ENCODE results near the gene KCNIP4.

Gene KCNIP4

GRCh38 chr4:21953653-21954052 lies 5.1 kb upstream of the KCNIP4 start:
- no peak overlapping the region for H3K27ac Mint-ChIP-seq
- H3K36me3 Mint-ChIP-seq (ENCODE audit: low read depth): no peaks in the 10 kb centered on the region
- no peaks in the 10 kb centered on the region for H3K9me3 Mint-ChIP-seq
- no peak for ATAC-seq
- H3K27me3 Mint-ChIP-seq: peaks cover 12% of the 10 kb centered on the region
- DNase-seq: no peak
- H3K4me3 Mint-ChIP-seq: no peak overlapping the region
- no peaks in the 10 kb centered on the region for H3K4me1 Mint-ChIP-seq

- Mint-ChIP-seq H3K4me1 (no peaks in the 10 kb centered on the region), H3K27ac (no peak overlapping the region), H3K9me3 (no peaks in the 10 kb centered on the region), H3K36me3 (ENCODE audit: low read depth) (no peaks in the 10 kb centered on the region), H3K4me3 (no peak overlapping the region), H3K27me3 (peaks cover 20% of the 10 kb centered on the region)
- no peak for ATAC-seq
- DNase-seq: no peak
Measured at GRCh38 chr4:21952549-21952948, 4.0 kb upstream of the KCNIP4 start.

GRCh38 chr4:21949073-21949457 lies 493 bp upstream of the KCNIP4 start:
- DNase-seq (no peak), ATAC-seq (no peak)
- Mint-ChIP-seq H3K36me3 (ENCODE audit: low read depth) (no peaks in the 10 kb centered on the region), H3K27ac (no peak overlapping the region), H3K27me3 (peaks cover 30% of the 10 kb centered on the region), H3K4me3 (no peak overlapping the region), H3K9me3 (peaks cover 1% of the 10 kb centered on the region), H3K4me1 (no peaks in the 10 kb centered on the region)

GRCh38 chr4:21947791-21948346 lies 703 bp downstream of the KCNIP4 start:
- Mint-ChIP-seq H3K4me1 (no peaks in the 10 kb centered on the region), H3K9me3 (peaks cover 4% of the 10 kb centered on the region), H3K27ac (no peak overlapping the region), H3K36me3 (ENCODE audit: low read depth) (no peaks in the 10 kb centered on the region), H3K4me3 (no peak overlapping the region), H3K27me3 (peaks cover 30% of the 10 kb centered on the region)
- DNase-seq: no peak
- ATAC-seq: no peak

- H3K36me3 Mint-ChIP-seq (ENCODE audit: low read depth): no peaks in the 10 kb centered on the region
- ATAC-seq: no peak
- peaks cover 4% of the 10 kb centered on the region for H3K9me3 Mint-ChIP-seq
- DNase-seq: no peak
- no peaks in the 10 kb centered on the region for H3K4me1 Mint-ChIP-seq
- H3K4me3 Mint-ChIP-seq: no peak overlapping the region
- peaks cover 30% of the 10 kb centered on the region for H3K27me3 Mint-ChIP-seq
- H3K27ac Mint-ChIP-seq: no peak overlapping the region
Measured at GRCh38 chr4:21946858-21947257, 1.7 kb downstream of the KCNIP4 start.

- DNase-seq (no peak), ATAC-seq (no peak)
- H3K4me1 Mint-ChIP-seq: no peaks in the 10 kb centered on the region
- no peak overlapping the region for H3K4me3 Mint-ChIP-seq
- no peaks in the 10 kb centered on the region for H3K27me3 Mint-ChIP-seq
- no peaks in the 10 kb centered on the region for H3K9me3 Mint-ChIP-seq
- no peak overlapping the region for H3K27ac Mint-ChIP-seq
- H3K36me3 Mint-ChIP-seq (ENCODE audit: low read depth): no peaks in the 10 kb centered on the region
Measured at GRCh38 chr4:21921526-21922180, 26.9 kb downstream of the KCNIP4 start.

DNA sequence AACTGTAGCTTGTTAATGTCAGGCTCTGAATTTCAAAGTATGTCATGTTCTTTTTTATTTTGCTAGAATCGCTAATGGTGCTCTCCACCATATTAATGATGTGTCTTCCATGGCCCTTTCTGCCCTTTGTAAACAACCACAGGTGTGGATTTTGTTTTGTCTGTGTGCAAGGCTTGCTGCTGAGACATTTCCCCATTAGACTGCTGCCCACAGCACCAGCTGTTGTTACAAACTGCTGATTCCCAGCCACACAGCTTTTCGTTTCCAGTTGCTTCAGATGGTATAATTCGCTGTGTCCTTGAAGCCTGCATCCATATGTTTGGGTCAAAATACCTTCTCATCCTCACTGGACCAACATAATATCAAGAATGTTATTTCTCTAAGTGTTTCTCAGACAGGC lies 32.8 kb downstream of the KCNIP4 start:
- Mint-ChIP-seq H3K36me3 (ENCODE audit: low read depth) (no peaks in the 10 kb centered on the region), H3K9me3 (peaks cover 8% of the 10 kb centered on the region), H3K4me3 (no peak overlapping the region), H3K27me3 (no peaks in the 10 kb centered on the region), H3K27ac (no peak overlapping the region), H3K4me1 (no peaks in the 10 kb centered on the region)
- DNase-seq (no peak), ATAC-seq (no peak)

DNA sequence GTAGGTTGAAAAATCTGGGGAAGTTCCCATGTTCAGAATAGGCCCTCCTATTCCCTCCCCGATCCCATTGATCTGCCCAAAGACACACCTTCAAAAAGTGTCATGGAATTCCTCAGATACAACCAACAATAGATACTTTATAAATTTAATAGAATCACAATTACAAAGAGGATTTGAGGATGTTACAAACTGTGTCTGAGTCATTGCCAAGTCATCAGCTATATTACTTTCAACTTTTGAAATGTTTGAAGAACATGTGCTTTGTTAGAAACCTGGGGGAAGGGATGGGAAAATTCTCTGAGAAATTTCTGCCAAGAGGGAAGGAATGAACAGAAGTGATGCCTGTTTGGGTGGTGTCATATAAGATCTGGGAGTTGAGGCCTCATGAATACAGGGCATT lies 46.7 kb downstream of the KCNIP4 start:
- H3K27me3 Mint-ChIP-seq: no peaks in the 10 kb centered on the region
- no peaks in the 10 kb centered on the region for H3K4me1 Mint-ChIP-seq
- no peak overlapping the region for H3K27ac Mint-ChIP-seq
- no peak for DNase-seq
- H3K9me3 Mint-ChIP-seq: peaks cover 15% of the 10 kb centered on the region
- H3K36me3 Mint-ChIP-seq (ENCODE audit: low read depth): no peaks in the 10 kb centered on the region
- ATAC-seq: no peak
- H3K4me3 Mint-ChIP-seq: no peak overlapping the region

GRCh38 chr4:21901281-21901680 lies 47.3 kb downstream of the KCNIP4 start:
- Mint-ChIP-seq H3K27ac (no peak overlapping the region), H3K4me1 (no peaks in the 10 kb centered on the region), H3K36me3 (ENCODE audit: low read depth) (no peaks in the 10 kb centered on the region), H3K27me3 (no peaks in the 10 kb centered on the region), H3K4me3 (no peak overlapping the region), H3K9me3 (peaks cover 15% of the 10 kb centered on the region)
- DNase-seq (no peak), ATAC-seq (no peak)

- DNase-seq (no peak), ATAC-seq (no peak)
- Mint-ChIP-seq H3K4me3 (no peak overlapping the region), H3K9me3 (peaks cover 15% of the 10 kb centered on the region), H3K27me3 (no peaks in the 10 kb centered on the region), H3K4me1 (no peaks in the 10 kb centered on the region), H3K27ac (no peak overlapping the region), H3K36me3 (ENCODE audit: low read depth) (no peaks in the 10 kb centered on the region)
Measured at GRCh38 chr4:21900211-21900610, 48.4 kb downstream of the KCNIP4 start.

DNA sequence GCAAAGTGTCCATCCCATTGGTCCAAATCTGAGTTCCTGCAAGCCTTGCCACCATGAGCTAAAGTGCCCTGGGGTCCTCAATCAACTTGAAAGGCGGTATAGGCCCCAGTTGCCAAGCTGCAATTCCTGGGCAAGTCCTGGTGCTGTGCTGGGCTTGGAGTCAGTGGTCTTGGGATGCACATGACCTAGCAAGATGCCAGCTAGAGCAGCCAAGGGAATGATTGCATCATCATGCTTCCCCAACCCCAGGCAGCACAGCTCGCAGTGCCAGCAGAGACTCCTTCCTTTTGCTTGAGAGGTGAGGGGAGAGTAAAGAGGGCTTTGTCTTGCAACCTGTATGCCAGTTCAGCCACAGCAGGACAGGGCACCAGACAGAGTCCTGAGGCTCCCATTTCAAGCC lies 50.5 kb downstream of the KCNIP4 start:
- H3K9me3 Mint-ChIP-seq: peaks cover 15% of the 10 kb centered on the region
- no peaks in the 10 kb centered on the region for H3K36me3 Mint-ChIP-seq (ENCODE audit: low read depth)
- DNase-seq: no peak
- H3K4me3 Mint-ChIP-seq: no peak overlapping the region
- H3K4me1 Mint-ChIP-seq: no peaks in the 10 kb centered on the region
- ATAC-seq: no peak
- no peaks in the 10 kb centered on the region for H3K27me3 Mint-ChIP-seq
- no peak overlapping the region for H3K27ac Mint-ChIP-seq

- Mint-ChIP-seq H3K27ac (no peak overlapping the region), H3K27me3 (no peaks in the 10 kb centered on the region), H3K9me3 (peaks cover 15% of the 10 kb centered on the region), H3K4me3 (no peak overlapping the region), H3K36me3 (ENCODE audit: low read depth) (no peaks in the 10 kb centered on the region), H3K4me1 (no peaks in the 10 kb centered on the region)
- DNase-seq: no peak
- ATAC-seq: no peak
Measured at GRCh38 chr4:21896767-21897166, 51.8 kb downstream of the KCNIP4 start.

- H3K27ac Mint-ChIP-seq: no peak overlapping the region
- H3K27me3 Mint-ChIP-seq: no peaks in the 10 kb centered on the region
- H3K9me3 Mint-ChIP-seq: peaks cover 9% of the 10 kb centered on the region
- ATAC-seq (no peak), DNase-seq (no peak)
- H3K4me1 Mint-ChIP-seq: peaks cover 4% of the 10 kb centered on the region
- no peak overlapping the region for H3K4me3 Mint-ChIP-seq
- no peaks in the 10 kb centered on the region for H3K36me3 Mint-ChIP-seq (ENCODE audit: low read depth)
Measured at GRCh38 chr4:21893136-21893535, 55.4 kb downstream of the KCNIP4 start.

GRCh38 chr4:21890231-21890630 lies 58.3 kb downstream of the KCNIP4 start:
- H3K27me3 Mint-ChIP-seq: no peaks in the 10 kb centered on the region
- peaks cover 3% of the 10 kb centered on the region for H3K9me3 Mint-ChIP-seq
- DNase-seq: no peak
- no peak overlapping the region for H3K4me3 Mint-ChIP-seq
- no peak for ATAC-seq
- no peaks in the 10 kb centered on the region for H3K36me3 Mint-ChIP-seq (ENCODE audit: low read depth)
- no peak overlapping the region for H3K27ac Mint-ChIP-seq
- H3K4me1 Mint-ChIP-seq: peaks cover 9% of the 10 kb centered on the region

DNA sequence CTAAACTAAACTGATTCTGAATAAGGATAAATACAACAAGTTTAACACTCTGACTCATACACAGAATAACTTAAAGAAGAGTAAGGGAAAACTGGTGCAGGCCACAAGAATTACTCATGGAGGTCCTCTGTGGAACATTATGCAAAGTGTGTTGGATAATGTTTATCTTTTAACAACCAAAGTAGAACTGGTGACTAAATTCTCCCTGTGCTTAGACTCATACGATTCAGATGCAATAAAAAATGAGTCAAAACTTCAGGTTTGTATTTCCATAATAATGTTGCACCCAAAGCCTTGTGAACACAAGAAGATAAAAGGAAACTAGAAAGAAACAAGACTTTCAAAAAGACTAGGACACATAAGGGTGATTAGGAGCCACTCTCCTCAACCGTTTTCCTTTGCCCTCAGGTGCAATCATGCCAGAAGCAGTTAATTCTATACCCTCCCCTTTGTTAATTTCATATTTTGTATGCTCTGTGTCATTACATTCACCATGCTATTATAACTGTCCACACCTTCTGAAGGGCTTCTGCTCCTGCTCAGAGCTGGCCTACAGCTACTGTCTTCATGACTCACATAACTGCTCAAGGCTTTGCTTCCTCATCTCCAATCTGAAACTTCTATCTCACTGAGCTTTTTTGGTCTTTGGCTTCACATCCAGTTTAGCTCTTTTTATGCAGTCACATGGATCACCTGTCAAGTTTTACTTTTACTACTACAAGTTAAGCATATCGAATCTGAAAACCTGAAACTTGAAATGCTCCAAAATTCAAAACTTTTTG lies 60.2 kb downstream of the KCNIP4 start:
- H3K9me3 Mint-ChIP-seq: peaks cover 10% of the 10 kb centered on the region
- H3K27ac Mint-ChIP-seq: peak overlapping the region; percentile 80
- ATAC-seq (peak; percentile 69), DNase-seq (no peak)
- H3K4me3 Mint-ChIP-seq: no peak overlapping the region
- no peaks in the 10 kb centered on the region for H3K27me3 Mint-ChIP-seq
- no peaks in the 10 kb centered on the region for H3K36me3 Mint-ChIP-seq (ENCODE audit: low read depth)
- peaks cover 9% of the 10 kb centered on the region for H3K4me1 Mint-ChIP-seq
